Ovary (tissue), 3 donors: ENCODE results near the gene MPRIP.

Experiments used
- CTCF ChIP-seq, 3 donors: fragments of 450-650 bp in 2 of 3; fragments of 200-600 bp in 1 of 3; IDR thresholded peaks; one replicate each; pipeline versions ENCODE4 v1.5.1 to v1.8.0; 2016 to 2022; ENCODE audit warnings: antibody characterized with exemption in 3 of 3, mild to moderate bottlenecking in 1 of 3
- POLR2A ChIP-seq: fragments of 450-650 bp; IDR thresholded peaks from one replicate; pipeline ENCODE4 v1.6.1; 2017; ENCODE audit warnings: antibody characterized with exemption, mild to moderate bottlenecking, moderate library complexity
- donor health status: DM: no; HTN: no; CAD: no.

DNA sequence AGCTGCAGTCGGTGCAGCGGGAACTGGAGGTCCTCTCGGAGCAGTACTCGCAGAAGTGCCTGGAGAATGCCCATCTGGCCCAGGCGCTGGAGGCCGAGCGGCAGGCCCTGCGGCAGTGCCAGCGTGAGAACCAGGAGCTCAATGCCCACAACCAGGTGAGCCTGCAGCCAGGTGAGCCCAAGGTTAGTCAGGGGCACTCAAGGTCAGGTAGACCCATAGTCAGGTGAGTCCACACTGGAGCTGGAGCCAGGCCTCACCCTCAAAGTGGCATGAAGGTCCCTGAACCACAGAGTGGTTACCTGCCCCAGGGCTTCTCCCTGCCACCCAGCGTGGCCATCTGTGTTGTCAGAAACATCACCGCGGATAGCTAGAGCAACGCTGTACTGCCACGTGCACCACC, 131.7 kb downstream of the MPRIP start:
- TF ChIP-seq CTCF (IDR thresholded peaks at IDR 0.05), result no peak
- TF ChIP-seq POLR2A, result no peak
